Measurements from ENCODE around the gene HS3ST4.

The HS3ST4 gene

DNA sequence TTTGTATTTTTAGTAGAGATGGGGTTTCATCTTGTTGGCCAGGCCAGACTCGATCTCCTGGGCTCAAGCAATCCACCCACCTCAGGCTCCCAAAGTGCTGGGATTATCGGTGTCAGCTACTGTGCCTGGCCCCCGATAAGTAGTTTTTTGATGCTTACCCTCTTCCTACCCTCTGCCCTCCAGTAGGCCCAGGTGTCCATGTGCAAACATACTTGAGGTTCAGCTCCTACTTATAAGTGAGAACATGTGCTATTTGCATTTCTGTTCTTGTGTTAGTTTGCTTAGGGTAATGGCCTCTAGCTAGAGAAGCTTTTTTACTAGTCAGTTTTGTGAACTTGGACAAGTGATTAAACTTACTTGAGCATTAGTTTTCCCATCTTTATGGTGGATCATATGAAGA lies 136.8 kb downstream of the HS3ST4 start:
- DNase-seq = no peak

DNA sequence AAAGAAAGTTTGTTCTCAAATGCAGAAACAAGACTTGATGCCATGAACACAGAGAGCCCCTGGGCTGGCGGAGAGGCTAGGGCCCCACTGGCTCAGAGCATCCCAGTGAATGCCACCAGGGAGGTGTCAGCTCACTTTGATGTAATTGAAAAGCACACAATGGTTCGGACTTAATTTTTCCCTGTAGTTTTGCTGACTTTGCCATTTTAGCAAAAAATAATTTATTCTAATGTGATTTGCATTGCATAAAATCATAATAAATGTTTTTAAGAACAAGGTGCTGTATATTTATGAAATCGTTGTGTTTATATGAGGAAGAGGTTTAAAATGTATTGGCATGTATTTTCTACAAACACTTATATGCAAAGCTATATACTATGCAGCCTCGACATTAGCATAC lies 140.5 kb downstream of the HS3ST4 start:
- no peak for DNase-seq

DNA sequence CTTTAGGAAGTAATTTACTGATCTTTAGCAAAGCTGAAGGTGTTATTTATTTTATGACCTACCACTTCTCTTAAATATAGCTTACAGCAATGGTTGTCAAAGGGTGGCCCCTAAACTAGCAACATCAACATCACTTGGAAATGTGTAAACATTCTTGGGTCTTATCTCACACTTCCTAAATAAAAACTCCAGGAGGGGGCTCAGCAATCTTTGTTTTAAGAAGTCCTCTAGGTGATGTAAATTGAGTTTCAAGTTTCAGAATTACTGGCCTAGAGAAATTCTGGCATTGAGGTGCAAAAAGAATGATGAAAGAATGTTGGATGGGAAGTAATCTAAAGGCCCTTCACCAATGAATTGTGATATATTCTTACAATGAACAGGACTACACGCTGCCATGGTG lies 142.3 kb downstream of the HS3ST4 start:
- no peak for DNase-seq

GRCh38 chr16:25835126-25835525 lies 143.4 kb downstream of the HS3ST4 start:
- DNase-seq = no peak

GRCh38 chr16:25838724-25839186 lies 147.0 kb downstream of the HS3ST4 start:
- peak in 1 of 2 donors; percentile 31 for DNase-seq

DNA sequence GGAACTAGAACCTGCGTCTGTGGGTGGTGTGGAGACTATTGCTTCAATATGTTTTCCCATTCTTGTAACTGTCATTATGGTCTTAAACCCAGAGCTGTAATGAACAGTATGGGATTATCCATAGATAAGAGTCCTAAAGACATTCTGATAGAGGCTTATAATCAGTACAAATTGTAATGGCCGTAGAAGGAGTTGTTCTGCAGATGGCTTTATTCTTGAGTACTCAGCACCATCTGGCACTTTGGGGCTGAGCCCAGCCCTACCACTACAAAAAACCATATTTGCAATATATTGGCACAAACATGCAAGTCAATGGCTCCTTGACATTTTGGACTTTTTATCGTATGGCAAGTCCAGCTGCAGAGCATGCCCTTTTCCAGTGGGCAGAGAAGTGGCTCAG lies 150.0 kb downstream of the HS3ST4 start:
- no peak for DNase-seq

DNA sequence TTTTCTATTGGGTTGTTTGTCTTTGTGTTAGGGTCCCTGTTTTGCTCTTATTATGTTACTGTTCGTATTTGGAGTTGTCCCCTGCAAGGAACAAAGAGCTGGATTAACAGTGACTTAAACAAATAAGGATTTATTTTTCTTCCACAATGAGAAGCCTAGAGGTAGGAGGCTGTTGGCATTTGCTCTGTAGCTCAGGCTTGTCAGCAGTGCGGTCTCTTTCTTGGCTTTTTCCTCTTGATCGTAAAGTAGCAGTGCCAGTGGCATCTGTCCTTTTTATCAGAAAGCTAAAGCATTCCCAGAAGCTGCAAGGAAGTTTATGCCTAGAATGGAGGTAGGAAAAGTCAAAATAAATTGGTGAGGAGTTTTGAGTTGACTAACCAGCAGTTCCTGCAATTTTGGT lies 154.1 kb downstream of the HS3ST4 start:
- DNase-seq = no peak

DNA sequence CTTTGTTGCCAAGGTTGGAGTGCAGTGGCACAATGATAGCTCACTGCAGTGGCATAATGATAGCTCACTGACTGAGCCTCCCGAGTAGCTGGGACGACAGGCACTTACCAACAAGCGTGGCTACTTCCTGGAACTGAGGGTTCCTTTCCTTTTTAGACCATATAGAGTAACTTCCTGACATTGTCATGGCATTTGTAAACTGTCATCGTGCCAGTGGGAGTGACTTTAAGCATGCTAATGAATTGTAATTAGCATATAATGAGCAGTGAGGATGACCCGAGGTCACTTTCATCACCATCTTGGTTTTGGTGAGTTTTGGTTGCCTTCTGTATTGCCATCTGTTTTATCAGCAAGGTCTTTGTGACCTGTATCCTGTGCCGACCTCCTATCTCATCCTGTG lies 162.4 kb downstream of the HS3ST4 start:
- no peak for DNase-seq

DNA sequence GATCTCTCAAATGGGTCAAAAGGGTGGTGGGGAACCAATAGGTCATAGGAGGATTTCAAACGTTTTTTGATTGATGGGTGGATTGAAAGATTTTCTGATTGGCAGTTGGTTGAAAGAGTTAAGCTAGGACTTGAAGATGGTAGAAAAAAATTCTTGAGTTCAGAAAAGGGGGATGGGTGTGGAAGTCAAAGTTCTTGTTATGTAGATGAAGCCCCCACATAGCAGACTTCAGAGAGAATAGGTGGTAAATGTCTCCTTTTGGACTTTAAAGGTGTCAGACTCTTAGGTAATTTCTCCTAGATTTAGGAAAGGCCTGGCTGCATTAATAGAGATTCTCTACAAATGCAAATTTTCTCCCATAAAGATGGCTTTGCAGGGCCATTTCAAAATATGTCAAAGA lies 163.3 kb downstream of the HS3ST4 start:
- DNase-seq = no peak

DNA sequence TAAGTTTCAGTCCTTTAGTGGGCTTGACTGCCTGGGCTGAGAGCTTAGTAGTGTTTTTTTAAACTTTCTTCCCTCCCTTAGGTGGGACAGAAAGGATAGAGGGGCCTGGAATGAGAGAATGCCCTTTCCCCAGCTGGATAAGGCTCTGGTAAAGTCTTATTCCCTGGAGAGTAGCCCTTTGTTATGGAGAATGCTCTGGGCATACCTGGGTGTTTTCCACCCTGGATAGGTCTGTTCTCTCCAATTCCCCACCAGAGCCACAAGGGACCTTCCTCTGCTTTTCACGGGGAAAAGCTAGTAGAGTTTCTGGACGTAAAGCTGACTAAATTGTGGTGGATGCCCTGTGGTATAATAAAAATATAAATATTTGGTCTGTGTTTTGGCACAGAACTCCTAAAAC lies 164.1 kb downstream of the HS3ST4 start:
- DNase-seq = no peak

DNA sequence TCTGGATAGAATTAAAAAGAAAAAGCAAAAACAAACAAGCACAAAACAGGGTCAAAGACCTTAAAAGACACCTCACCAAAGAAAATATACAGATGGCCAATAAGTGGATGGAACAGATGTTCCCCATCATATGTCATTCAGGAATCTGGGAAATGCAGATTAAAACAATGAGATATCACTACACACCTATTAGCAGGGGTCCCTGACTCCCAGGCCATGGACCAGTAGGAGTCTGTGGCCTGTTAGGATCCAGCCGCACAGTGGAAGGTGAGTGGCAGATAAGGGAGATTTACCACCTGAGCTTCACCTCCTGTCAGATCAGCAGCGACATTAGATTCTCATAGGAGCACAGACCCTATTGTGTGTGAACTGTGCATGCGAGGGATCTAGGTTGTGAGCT lies 167.9 kb downstream of the HS3ST4 start:
- no peak for DNase-seq

DNA sequence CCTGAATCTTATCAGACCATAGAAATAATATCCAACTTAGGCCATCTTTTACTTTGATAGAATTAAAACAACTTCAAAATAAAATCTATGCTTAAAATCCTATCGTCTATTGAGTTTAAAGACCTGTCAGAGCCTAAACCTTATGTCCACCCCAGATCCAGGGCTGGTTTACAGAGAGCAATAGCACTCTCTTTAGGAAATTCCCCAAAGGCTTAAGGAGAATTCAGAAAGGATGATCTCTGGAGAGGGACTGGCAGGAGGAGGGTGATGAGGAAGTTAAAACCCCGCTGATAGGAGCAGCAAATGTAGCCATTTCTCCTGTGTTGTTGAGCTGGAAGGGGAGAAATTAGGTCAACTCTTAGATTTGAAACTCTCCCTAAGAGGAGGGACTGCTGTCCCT lies 175.3 kb downstream of the HS3ST4 start:
- DNase-seq = no peak

- DNase-seq = no peak
Measured at GRCh38 chr16:25868106-25868505, 176.3 kb downstream of the HS3ST4 start.

DNA sequence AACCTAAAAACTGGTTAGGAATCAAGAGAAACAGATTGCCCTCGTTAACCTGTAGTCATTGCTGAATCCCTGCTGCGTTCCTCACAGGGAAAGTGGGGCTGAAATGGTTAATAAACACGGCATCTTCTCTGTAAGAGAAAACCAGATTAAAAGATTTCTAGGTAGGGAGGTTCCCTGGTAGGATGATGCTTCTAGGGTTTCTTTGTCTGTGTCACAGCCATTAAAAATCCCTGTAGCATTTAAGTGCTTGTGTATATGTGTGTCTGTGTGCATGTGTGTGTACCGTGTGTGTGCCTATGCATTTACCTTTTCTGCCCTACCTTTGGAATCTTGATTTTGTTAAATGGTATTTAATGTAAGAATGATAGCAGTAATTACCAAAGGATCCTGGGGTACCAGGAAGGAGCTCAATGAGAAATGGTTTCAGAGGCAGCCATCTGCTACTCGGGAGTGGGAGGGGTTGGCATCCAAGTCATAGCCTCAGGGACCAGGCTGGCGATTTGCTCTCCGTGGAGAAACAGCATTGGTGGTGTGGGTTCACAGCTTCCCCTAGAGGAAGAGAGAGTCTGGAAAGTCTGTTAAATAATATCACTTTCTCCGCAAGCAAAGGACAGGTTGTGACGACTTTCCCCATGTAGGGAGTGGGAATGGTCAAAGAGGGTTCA lies 177.1 kb downstream of the HS3ST4 start:
- DNase-seq = no peak

- no peak for DNase-seq
Measured at GRCh38 chr16:25872369-25873070, 180.8 kb downstream of the HS3ST4 start.

GRCh38 chr16:25874196-25874595 lies 182.4 kb downstream of the HS3ST4 start:
- DNase-seq = no peak

DNA sequence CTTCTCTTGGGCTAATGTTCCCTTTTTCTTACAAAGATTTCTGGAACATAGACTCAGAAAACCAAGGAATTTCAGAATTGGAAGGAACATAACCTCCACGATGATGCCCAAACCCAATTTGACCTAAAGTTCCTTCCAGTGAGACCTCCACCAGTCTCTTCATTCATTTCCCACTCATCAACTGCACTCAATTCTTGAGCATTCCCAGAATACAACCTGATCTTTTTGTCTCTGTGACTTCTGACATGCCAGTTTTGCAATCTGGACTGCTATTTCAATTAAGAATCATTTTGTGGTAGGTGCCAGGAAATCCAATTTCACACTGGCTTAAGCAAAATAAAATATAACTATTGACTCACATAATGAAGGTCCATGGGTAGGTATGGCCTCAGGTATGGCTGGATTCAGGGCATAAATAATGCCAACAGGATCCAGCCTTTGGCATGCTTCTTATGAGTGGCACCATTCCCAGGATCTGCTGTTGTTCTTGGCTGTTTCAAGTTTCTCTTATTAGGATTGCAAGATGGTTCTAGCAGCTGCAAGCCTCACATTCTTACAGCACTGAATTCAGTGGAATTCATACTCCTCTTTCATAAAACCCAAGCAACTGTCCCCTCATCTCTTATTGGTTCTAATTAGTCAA lies 184.3 kb downstream of the HS3ST4 start:
- DNase-seq = no peak

DNA sequence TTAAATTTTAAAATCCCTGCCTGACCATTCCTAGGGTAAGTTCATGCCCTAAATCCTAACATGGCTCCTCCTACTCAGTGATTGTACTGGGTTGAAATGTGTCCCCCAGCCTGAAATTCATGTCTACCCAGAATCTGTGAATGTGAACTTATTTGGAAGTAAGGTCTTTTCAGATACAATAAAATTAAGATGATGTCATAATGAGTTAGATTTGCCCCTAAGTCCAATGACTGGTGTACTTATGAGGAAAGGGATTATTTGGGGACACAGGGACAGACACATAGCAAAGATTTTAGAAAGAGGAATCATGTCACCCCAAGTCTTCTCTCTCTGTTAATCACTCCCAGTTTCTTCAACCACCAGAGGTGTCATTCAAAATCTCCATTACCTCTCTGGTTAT lies 185.3 kb downstream of the HS3ST4 start:
- no peak for DNase-seq

GRCh38 chr16:25886598-25886997 lies 194.8 kb downstream of the HS3ST4 start:
- DNase-seq = no peak

DNA sequence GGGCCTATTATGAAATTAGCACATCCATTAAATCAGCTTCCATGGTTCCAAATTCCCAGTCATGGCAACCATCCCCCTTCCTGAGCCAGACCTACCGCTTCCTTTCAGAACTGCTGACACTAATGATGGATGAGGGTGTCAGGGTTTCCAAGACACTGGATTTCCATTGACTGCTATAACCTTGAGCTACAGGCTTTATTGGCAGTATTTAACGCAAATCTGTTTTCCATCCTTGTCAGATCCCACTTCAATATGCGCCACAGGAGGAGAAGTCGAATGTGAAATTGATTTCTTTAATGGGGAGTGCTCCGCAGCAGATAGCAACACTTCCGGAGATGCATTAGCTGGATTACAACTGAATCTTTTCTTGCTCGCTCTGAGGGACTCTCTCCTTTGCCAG lies 197.1 kb downstream of the HS3ST4 start:
- DNase-seq = no peak

DNA sequence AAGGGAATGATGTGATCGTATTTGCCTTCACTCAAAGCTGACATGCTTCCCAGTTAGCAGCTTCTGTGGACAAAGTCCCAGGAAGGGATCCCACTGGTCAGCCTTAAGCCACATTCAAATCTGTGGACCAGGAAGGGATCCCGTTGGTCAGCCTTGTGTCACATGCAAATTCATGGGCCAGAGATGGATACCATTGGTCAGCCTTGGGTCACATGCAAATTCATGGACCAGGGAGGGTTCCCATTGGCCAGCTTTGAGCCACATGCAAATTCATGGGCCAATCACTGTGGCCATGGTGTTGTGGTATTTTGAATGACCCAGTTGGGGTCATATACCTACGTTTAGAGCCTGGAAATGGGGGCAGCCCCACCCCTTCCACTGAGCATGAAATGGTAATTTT lies 201.6 kb downstream of the HS3ST4 start:
- DNase-seq = no peak

GRCh38 chr16:25894093-25894492 lies 202.3 kb downstream of the HS3ST4 start:
- DNase-seq = no peak

DNA sequence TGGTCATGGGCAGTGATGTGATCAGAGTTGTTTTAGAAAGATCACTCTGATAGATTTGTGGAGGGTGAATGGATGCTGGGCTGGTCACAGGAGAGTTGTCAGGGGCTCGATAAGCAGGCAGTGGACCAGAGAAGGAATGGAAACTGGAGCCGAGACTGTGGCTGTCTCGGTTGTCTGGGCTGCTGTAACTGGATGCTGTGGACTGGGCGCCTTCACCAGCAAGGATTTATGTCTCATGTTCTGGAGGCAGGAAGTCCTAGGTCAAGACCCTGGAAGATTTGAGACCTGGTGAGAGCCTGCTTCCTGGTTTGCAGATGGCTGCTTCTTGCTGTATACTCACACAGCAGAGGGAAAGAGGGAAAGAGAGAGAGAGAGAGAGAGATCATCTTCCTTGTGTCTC lies 203.6 kb downstream of the HS3ST4 start:
- DNase-seq = no peak

- no peak for DNase-seq
Measured at GRCh38 chr16:25896411-25896810, 204.7 kb downstream of the HS3ST4 start.

Data from bone marrow (tissue), 2 donors.